Right renal pelvis (tissue), 4 donors: Measurements from ENCODE around the gene UTP11. TPM values are rescaled to one million over a fixed set of nuclear protein-coding genes. Genes with fewer than 3 reads are reported as not detected.
A peak's percentile ranks its signal among the peaks of the same experiment; 100 is the strongest.
"Not testable (repeated sequence)": the region's sequence is repeated elsewhere in the genome, so short reads cannot be mapped to it uniquely, and the experiment has no call there.

Experiments
- DNase-seq, 4 donors: peaks; one replicate each; pipeline ENCODE4 v3.0.0-alpha.2; 2013; ENCODE audit warnings: low read depth in 4 of 4, low spot score in 3 of 4, missing footprints in 1 of 4
- polyA plus RNA-seq, 4 donors: library from polyadenylated mRNA; unstranded; fragments of 120-200 nt; gene quantifications; one replicate each; pipeline ENCODE4 v1.2.1, GENCODE V29; 2013; ENCODE audit not compliant: insufficient read length in 4 of 4

UTP11 gene
- polyA plus RNA-seq, result 10 to 100 TPM; 39.7 to 51.1 (median 44.7) TPM

- DNase-seq, result peak; percentile 92 to 96 (median 96)
These were observed at the start of gene UTP11 for GRCh38 chr1:38012363-38013226. Gene UTP11, plus strand, starts transcription at chr1:38012734. Its CDS starts 69 bp downstream, at chr1:38012803.

GRCh38 chr1:37964106-37964505, 48.4 kb upstream of the UTP11 start:
- not testable (repeated sequence) for DNase-seq

- no peak for DNase-seq
These were observed 47.2 kb upstream of the UTP11 start for GRCh38 chr1:37965301-37965700.

GRCh38 chr1:37973684-37974083, 38.9 kb upstream of the UTP11 start:
- not testable (repeated sequence) for DNase-seq

GRCh38 chr1:37974567-37974966, 38.0 kb upstream of the UTP11 start:
- no peak for DNase-seq

- DNase-seq, result not testable (repeated sequence)
These were observed 37.5 kb upstream of the UTP11 start for GRCh38 chr1:37975083-37975482.

- DNase-seq, result no peak
These were observed 34.0 kb upstream of the UTP11 start for GRCh38 chr1:37978541-37978940.

- DNase-seq, result no peak
These were observed 29.0 kb upstream of the UTP11 start for GRCh38 chr1:37983546-37983945.

- no peak for DNase-seq
These were observed 24.9 kb upstream of the UTP11 start for GRCh38 chr1:37987679-37988078.

- no peak for DNase-seq
These were observed 23.1 kb upstream of the UTP11 start for GRCh38 chr1:37989361-37989930.

GRCh38 chr1:37994886-37995566, 17.5 kb upstream of the UTP11 start:
- no peak for DNase-seq

- peak in 3 of 4 donors; percentile 72 to 79 (median 73) for DNase-seq
These were observed 16.7 kb upstream of the UTP11 start for GRCh38 chr1:37995751-37996345.

- no peak for DNase-seq
These were observed 15.1 kb upstream of the UTP11 start for GRCh38 chr1:37997256-37998088.

- no peak for DNase-seq
These were observed 14.3 kb upstream of the UTP11 start for GRCh38 chr1:37998089-37998808.

- no peak for DNase-seq
These were observed 13.6 kb upstream of the UTP11 start for GRCh38 chr1:37998913-37999429.

- no peak for DNase-seq
These were observed 12.9 kb upstream of the UTP11 start for GRCh38 chr1:37999430-38000232.

GRCh38 chr1:38000233-38000528, 12.4 kb upstream of the UTP11 start:
- no peak for DNase-seq
